Sigmoid colon (tissue), 7 donors: ENCODE measurements around the gene TPPP2. TPM values are rescaled to one million over a fixed set of nuclear protein-coding genes. Genes with fewer than 3 reads are reported as not detected.

ENCODE experiments used
- DNase-seq: peaks from one replicate; pipeline ENCODE4 v3.0.0-alpha.2; 2019
- H3K27ac ChIP-seq, 4 donors: fragments of 200-600 bp; sonication (generic); one replicate each; pipeline ENCODE4 v1.5.1; 2016 to 2019; ENCODE audit warnings: mild to moderate bottlenecking in 1 of 4
- H3K27me3 ChIP-seq, 3 donors: fragments of 200-600 bp; sonication (generic); one replicate each; pipeline ENCODE4 v1.5.1; 2019; ENCODE audit warnings: mild to moderate bottlenecking in 1 of 3
- H3K36me3 ChIP-seq, 4 donors: fragments of 200-600 bp; sonication (generic); one replicate each; pipeline ENCODE4 v1.5.1; 2016 to 2019
- H3K4me1 ChIP-seq, 4 donors: fragments of 200-600 bp; sonication (generic); one replicate each; pipeline ENCODE4 v1.5.1; 2017 to 2019
- H3K4me3 ChIP-seq, 4 donors: fragments of 200-600 bp; sonication (generic); one replicate each; pipeline ENCODE4 v1.5.1; 2017 to 2019; ENCODE audit warnings: mild to moderate bottlenecking in 2 of 4, moderate library complexity in 1 of 4
- H3K9me3 ChIP-seq, 4 donors: fragments of 200-600 bp in 3 of 4; sonication (generic) in 3 of 4; one replicate each; pipeline versions ENCODE4 v1.5.1 to v1.6.1; 2013 to 2019
- EP300 ChIP-seq, 4 donors: sonication (generic); formaldehyde crosslinking; IDR thresholded peaks; one replicate each; pipeline ENCODE4 v1.6.1; 2017; ENCODE audit warnings: antibody characterized with exemption in 4 of 4
- POLR2A ChIP-seq, 2 donors: fragments of 450-650 bp; IDR thresholded peaks; one replicate each; pipeline ENCODE4 v1.6.1; 2016; ENCODE audit warnings: antibody characterized with exemption in 2 of 2, mild to moderate bottlenecking in 2 of 2, moderate library complexity in 2 of 2
- POLR2AphosphoS5 ChIP-seq, 4 donors: sonication (generic); formaldehyde crosslinking; IDR thresholded peaks; one replicate each; pipeline ENCODE4 v1.6.1; 2017; ENCODE audit warnings: antibody characterized with exemption in 4 of 4
- WGBS, 2 donors: extraction: QIAGEN DNeasy Blood & Tissue Kit; methylation state at CpG; one replicate each; pipeline ENCODE4 v1.1.7; 2013; 5-methylcytosine and 5-hydroxymethylcytosine counted together
- intact Hi-C: fragments of 100-400 bp; cut with DNase I; formaldehyde crosslinking; loops from one replicate; pipeline ENCODE4 v1.15.1; 2023
- polyA plus RNA-seq, 3 donors: library from polyadenylated mRNA; stranded (reverse); fragments of 200-250 nt; gene quantifications; one replicate each; pipeline ENCODE4 v1.2.3, GENCODE V29; 2013
- total RNA-seq, 4 donors: library from RNA; depleted of rRNA; stranded (reverse); fragments of >200 nt; gene quantifications; one replicate each; pipeline ENCODE4 v1.1.0, GENCODE V29; 2016
- TF ChIP-seq, protein P1 (sequence below), 4 experiments: fragments of 450-650 bp in 3 of 4; fragments of 200-600 bp in 1 of 4; IDR thresholded peaks; one replicate each; pipeline ENCODE4 v1.5.1; 2016 to 2019; ENCODE audit warnings: antibody characterized with exemption in 4 of 4, mild to moderate bottlenecking in 3 of 4, moderate library complexity in 2 of 4
- donor health status: healthy with polysubstance abuse.
- donor health status: Bipolar disorder and iron deficiency.
- donor health status: healthy.

TPPP2 gene
- total and polyA plus RNA-seq, 7 donors: 0.36 TPM; not detected in 6

DNA sequence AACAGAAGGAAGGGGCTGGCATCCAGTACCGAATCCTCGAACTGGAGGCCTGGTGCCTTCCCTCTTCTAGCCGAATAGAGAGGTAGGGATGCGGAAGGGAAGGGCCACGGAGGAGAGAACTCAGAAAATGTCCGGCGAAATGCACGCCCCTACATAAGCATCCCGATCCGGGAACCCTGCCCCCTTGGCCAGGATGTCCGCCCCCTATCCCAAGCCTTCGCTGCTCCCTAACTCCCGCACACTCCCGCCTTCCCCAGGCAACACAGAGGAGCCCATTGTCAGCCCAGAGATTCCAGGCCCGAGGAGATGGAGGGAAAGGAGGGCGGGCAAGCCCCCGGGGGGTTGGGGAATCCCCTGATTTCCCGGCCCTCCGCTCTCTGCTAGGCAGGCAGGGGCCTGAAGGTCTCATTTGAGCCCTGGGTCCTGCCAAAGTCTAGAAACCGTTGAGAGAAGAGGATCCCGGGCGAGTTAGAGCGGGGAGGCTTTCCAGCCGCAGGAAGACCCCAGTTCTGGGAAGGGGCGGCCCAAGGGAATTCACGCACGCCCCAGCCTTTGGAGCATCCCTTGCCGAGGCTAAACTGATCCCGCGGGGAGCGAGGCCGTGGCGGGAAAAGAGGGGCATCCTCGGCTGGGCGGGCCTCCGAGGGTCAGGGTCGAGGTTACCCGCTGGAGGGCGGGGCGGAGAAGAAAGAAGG lies 39.5 kb downstream of the TPPP2 start:
- TF ChIP-seq POLR2AphosphoS5 (IDR thresholded peaks at IDR 0.05) (peak in 1 of 4 donors; percentile 23), EP300 (IDR thresholded peaks at IDR 0.05) (no peak), POLR2A (IDR thresholded peaks at IDR 0.05) (no peak)
- TF ChIP-seq, protein P1, sequence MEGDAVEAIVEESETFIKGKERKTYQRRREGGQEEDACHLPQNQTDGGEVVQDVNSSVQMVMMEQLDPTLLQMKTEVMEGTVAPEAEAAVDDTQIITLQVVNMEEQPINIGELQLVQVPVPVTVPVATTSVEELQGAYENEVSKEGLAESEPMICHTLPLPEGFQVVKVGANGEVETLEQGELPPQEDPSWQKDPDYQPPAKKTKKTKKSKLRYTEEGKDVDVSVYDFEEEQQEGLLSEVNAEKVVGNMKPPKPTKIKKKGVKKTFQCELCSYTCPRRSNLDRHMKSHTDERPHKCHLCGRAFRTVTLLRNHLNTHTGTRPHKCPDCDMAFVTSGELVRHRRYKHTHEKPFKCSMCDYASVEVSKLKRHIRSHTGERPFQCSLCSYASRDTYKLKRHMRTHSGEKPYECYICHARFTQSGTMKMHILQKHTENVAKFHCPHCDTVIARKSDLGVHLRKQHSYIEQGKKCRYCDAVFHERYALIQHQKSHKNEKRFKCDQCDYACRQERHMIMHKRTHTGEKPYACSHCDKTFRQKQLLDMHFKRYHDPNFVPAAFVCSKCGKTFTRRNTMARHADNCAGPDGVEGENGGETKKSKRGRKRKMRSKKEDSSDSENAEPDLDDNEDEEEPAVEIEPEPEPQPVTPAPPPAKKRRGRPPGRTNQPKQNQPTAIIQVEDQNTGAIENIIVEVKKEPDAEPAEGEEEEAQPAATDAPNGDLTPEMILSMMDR (IDR thresholded peaks at IDR 0.05): no peak
- no peaks in the 10 kb centered on the region for H3K27me3 ChIP-seq
- 2 to 4% methylated on average over 40 of the region's 40 CpGs for WGBS, 2 donors
- H3K36me3 ChIP-seq: peaks cover 0 to 7% (median 3%) of the 10 kb centered on the region in 4 donors
- H3K27ac ChIP-seq: peak overlapping the region; percentile 87 to 93 (median 88)
- no peak for DNase-seq
- no peaks in the 10 kb centered on the region for H3K9me3 ChIP-seq
- H3K4me3 ChIP-seq: peak overlapping the region; percentile 60 to 85 (median 64)
- intact Hi-C loops: loop anchor here (1.0 to 2.0 kb wide), 2 partner anchors 35 to 45 kb away; partner anchors contain the start of gene NDRG2
- peaks cover 0 to 39% (median 36%) of the 10 kb centered on the region in 4 donors for H3K4me1 ChIP-seq

DNA sequence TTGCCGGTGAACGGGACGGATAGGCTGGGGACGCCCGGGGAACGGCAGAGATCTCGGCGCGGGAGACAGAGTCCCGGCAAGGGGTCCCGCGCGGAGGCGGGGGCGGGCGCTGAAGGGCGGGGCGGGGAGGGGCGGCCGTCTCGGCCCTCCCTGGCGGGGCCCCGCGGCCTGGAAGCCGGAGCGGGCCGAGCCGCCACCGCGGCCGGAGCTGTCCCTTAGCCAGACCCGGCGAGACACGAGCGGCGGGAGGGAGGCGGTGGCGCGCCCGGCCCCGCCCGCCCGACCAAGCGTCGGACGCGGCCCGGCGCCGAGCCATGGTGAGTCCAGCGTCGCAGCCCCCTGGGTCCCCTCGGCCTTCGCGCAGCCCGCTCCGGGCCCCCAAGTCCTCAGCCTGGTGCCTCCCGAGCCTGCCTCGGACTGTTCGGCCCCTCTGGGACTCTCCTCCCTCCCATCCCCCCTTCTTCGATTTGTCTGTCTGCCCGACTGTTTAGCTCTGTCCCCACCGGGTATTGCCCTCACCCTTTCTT lies 40.1 kb downstream of the TPPP2 start, which contains the start of gene ARHGEF40:
ARHGEF40 (plus strand) TSS at position 222 of the 527 bp plus-strand sequence; CDS start at position 315, 93 bp downstream.
- 0 to 1% methylated on average over 63 of the region's 63 CpGs for WGBS, 2 donors
- Histone ChIP-seq H3K36me3 (peaks cover 0 to 13% (median 6%) of the 10 kb centered on the region in 4 donors), H3K4me3 (peak within 1 kb of the TSS; percentile 60 to 85 (median 64)), H3K4me1 (peaks cover 0 to 39% (median 36%) of the 10 kb centered on the region in 4 donors), H3K27ac (peak within 1 kb of the TSS; percentile 87 to 93 (median 88)), H3K27me3 (no peaks in the 10 kb centered on the region), H3K9me3 (no peaks in the 10 kb centered on the region)
- intact Hi-C loops: loop anchor here (1.0 to 2.0 kb wide), 2 partner anchors 34 to 45 kb away; partner anchors contain the start of gene NDRG2
- TF ChIP-seq POLR2AphosphoS5 (IDR thresholded peaks at IDR 0.05): peak in 3 of 4 donors; percentile 10 to 19 (median 18)
- TF ChIP-seq EP300 (IDR thresholded peaks at IDR 0.05): no peak
- TF ChIP-seq, protein P1 (IDR thresholded peaks at IDR 0.05): no peak
- TF ChIP-seq POLR2A (IDR thresholded peaks at IDR 0.05): peak in 1 of 2 donors; percentile 17
- DNase-seq: no peak

GRCh38 chr14:21070610-21071224 lies 40.7 kb downstream of the TPPP2 start:
- peaks cover 0 to 39% (median 36%) of the 10 kb centered on the region in 4 donors for H3K4me1 ChIP-seq
- 0 to 1% methylated on average over 23 of the region's 23 CpGs for WGBS, 2 donors
- no peaks in the 10 kb centered on the region for H3K9me3 ChIP-seq
- H3K27me3 ChIP-seq: no peaks in the 10 kb centered on the region
- intact Hi-C loops: loop anchor here (1.0 to 2.0 kb wide), 3 partner anchors 22 to 46 kb away; partner anchors contain the start of gene NDRG2
- TF ChIP-seq POLR2A (IDR thresholded peaks at IDR 0.05) (no peak), POLR2AphosphoS5 (IDR thresholded peaks at IDR 0.05) (no peak), EP300 (IDR thresholded peaks at IDR 0.05) (no peak)
- TF ChIP-seq, protein P1 (IDR thresholded peaks at IDR 0.05): no peak
- peaks cover 0 to 18% (median 9%) of the 10 kb centered on the region in 4 donors for H3K36me3 ChIP-seq
- peak overlapping the region; percentile 60 to 85 (median 64) for H3K4me3 ChIP-seq
- peak overlapping the region; percentile 87 to 93 (median 88) for H3K27ac ChIP-seq
- no peak for DNase-seq

DNA sequence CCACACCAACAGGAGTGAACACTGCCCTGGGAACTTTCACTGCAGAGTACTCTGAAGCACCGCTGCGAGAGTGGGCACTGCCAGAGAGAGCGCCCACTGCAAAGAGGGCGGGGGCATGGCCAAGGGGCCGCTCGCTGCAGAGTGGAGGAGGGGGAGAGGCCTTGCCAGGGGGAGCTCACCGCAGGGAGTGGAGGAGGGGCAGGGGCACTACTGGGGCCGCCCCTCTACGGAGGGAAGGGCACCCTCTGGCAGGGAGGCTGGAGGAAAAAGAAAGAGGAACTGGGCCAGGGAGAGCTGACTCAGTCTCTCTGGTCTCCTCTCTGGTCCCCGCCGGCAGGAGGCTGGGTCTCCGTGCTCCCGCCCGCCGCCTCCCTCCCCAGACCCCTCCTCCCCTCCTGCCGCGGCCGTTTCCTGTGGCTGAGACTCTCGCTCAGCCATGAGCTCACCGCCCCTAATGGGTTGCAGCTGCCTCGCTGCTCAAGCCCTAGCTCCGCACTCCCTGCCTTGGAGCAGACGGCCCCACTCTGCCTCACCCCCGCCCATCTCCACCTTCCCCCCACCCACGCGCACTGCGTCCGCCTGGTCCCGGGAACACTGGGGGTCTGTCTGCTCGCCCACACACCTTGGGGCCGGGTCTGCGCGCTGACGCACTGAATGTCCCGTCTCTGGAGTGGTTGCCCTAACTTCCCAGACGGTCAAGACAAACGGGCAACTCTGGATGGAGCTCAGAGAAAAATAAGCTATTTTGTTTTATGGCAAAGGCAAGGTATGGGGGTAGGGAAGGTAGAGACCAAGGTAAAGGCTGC lies 41.4 kb downstream of the TPPP2 start:
- intact Hi-C loops: loop anchor here (1.0 to 2.0 kb wide), 2 partner anchors 21 to 47 kb away; partner anchors contain the start of gene NDRG2
- H3K9me3 ChIP-seq: no peaks in the 10 kb centered on the region

More for the DNA sequence above, 41.4 kb downstream of the TPPP2 start:
- WGBS, 2 donors: 1% methylated on average over 37 of the region's 37 CpGs
- H3K27ac ChIP-seq: peak overlapping the region; percentile 87 to 93 (median 88)
- H3K4me3 ChIP-seq: peak overlapping the region; percentile 60 to 85 (median 64)
- H3K36me3 ChIP-seq: peaks cover 0 to 26% (median 16%) of the 10 kb centered on the region in 4 donors
- peak; percentile 94 for DNase-seq
- no peaks in the 10 kb centered on the region for H3K27me3 ChIP-seq
- TF ChIP-seq POLR2AphosphoS5 (IDR thresholded peaks at IDR 0.05) (peak in 3 of 4 donors; percentile 34 to 72 (median 52)), EP300 (IDR thresholded peaks at IDR 0.05) (no peak)
- H3K4me1 ChIP-seq: peaks cover 0 to 39% (median 36%) of the 10 kb centered on the region in 4 donors
